MCF 10A (cell line): ENCODE measurements around the gene KCNAB1. TPM values are rescaled to one million over a fixed set of nuclear protein-coding genes. Genes with fewer than 3 reads are reported as not detected.

ENCODE experiments used
- BruUV-seq: library from RNA; stranded (reverse); fragments of 400-500 nt; replicated peaks from 2 replicates; lab custom pipeline; 2021; lab: Mats Ljungman, UMichigan
- CTCF ChIA-PET: fragments of 300-600 bp; sonication (Branson Sonifier 250); formaldehyde crosslinking; extraction: SDS; loops from one replicate; lab custom pipeline; 2021; ENCODE audit warnings: antibody characterized with exemption, inconsistent platforms; lab: Yijun Ruan, JAX
- POLR2A ChIA-PET: fragments of 300-600, 350-650 bp; sonication (Branson Sonifier 250); formaldehyde crosslinking; extraction: SDS; loops from one replicate; lab custom pipeline; 2020; ENCODE audit warnings: antibody characterized with exemption, inconsistent platforms; lab: Yijun Ruan, JAX
- DNase-seq: peaks from one replicate; pipeline ENCODE4 v3.0.0-alpha.2; 2018; ENCODE audit not compliant: unreplicated experiment
- H3K27ac Mint-ChIP-seq: one replicate; pipeline ENCODE4 v1.8.0; 2022; ENCODE audit warnings: mild to moderate bottlenecking, low read depth, mixed read lengths; ENCODE audit not compliant: unreplicated experiment
- H3K27me3 Mint-ChIP-seq: one replicate; pipeline ENCODE4 v1.8.0; 2022; ENCODE audit warnings: mixed read lengths; ENCODE audit not compliant: insufficient read depth, unreplicated experiment
- H3K36me3 Mint-ChIP-seq: one replicate; pipeline ENCODE4 v1.8.0; 2022; ENCODE audit warnings: mild to moderate bottlenecking, moderate library complexity, mixed read lengths; ENCODE audit not compliant: insufficient read depth, unreplicated experiment
- H3K4me1 Mint-ChIP-seq: one replicate; pipeline ENCODE4 v1.8.0; 2022; ENCODE audit warnings: mixed read lengths; ENCODE audit not compliant: insufficient read depth, unreplicated experiment
- H3K4me3 Mint-ChIP-seq: one replicate; pipeline ENCODE4 v1.8.0; 2022; ENCODE audit warnings: mild to moderate bottlenecking, moderate library complexity, mixed read lengths; ENCODE audit not compliant: unreplicated experiment
- H3K9me3 Mint-ChIP-seq: one replicate; pipeline ENCODE4 v1.8.0; 2022; ENCODE audit warnings: mixed read lengths; ENCODE audit not compliant: unreplicated experiment
- intact Hi-C: fragments of 100-400 bp; cut with micrococcal nuclease; formaldehyde crosslinking; loops from 2 replicates; pipeline ENCODE4 v1.14.1; 2022
- total RNA-seq: library from RNA; stranded (reverse); gene quantifications from 2 replicates; pipeline ENCODE4 v1.2.3, GENCODE V29; 2022
- TF ChIP-seq, protein P1 (sequence below): fragments of 200-600 bp; IDR thresholded peaks from one replicate; pipeline ENCODE4 v1.8.0; 2022; ENCODE audit warnings: antibody characterized with exemption, mild to moderate bottlenecking; ENCODE audit not compliant: unreplicated experiment

Gene KCNAB1
- total RNA-seq, 1 experiment from 2014 or later, result 0.44 TPM

DNA sequence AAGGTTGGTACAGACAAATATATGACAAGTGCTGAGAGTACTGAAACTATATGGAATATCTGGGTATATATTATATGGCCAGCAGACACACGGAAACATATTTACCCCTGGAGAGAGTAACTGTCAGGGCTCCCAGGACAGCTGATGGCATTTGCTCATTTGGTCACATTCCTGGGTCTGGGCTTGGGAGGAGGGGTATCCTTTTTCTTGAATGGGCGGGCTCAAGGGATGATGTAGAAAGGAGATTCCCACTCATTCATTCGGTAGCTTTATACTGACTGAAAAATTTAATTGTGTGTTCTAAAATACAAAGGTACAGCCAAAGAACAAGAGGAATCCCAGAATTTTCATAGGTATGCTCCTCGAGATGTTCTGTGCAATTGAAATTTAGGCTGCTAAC, 131.0 kb downstream of the KCNAB1 start:
- intact Hi-C loops, result no loop called here
- peaks cover 24% of the 10 kb centered on the region for H3K27me3 Mint-ChIP-seq
- no peak overlapping the region for H3K27ac Mint-ChIP-seq
- TF ChIP-seq, protein P1, sequence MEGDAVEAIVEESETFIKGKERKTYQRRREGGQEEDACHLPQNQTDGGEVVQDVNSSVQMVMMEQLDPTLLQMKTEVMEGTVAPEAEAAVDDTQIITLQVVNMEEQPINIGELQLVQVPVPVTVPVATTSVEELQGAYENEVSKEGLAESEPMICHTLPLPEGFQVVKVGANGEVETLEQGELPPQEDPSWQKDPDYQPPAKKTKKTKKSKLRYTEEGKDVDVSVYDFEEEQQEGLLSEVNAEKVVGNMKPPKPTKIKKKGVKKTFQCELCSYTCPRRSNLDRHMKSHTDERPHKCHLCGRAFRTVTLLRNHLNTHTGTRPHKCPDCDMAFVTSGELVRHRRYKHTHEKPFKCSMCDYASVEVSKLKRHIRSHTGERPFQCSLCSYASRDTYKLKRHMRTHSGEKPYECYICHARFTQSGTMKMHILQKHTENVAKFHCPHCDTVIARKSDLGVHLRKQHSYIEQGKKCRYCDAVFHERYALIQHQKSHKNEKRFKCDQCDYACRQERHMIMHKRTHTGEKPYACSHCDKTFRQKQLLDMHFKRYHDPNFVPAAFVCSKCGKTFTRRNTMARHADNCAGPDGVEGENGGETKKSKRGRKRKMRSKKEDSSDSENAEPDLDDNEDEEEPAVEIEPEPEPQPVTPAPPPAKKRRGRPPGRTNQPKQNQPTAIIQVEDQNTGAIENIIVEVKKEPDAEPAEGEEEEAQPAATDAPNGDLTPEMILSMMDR, result no peak
- POLR2A ChIA-PET, result no interaction called here
- CTCF ChIA-PET, result interaction anchor here (0.6 kb wide), 1 partner anchor 191 kb away, joined by 3 read pairs; no protein-coding TSS in a partner anchor
- H3K4me3 Mint-ChIP-seq, result no peak overlapping the region
- no TSS peak for BruUV-seq
- H3K4me1 Mint-ChIP-seq, result no peaks in the 10 kb centered on the region
- H3K36me3 Mint-ChIP-seq, result no peaks in the 10 kb centered on the region
- no peaks in the 10 kb centered on the region for H3K9me3 Mint-ChIP-seq
- DNase-seq, result no peak

DNA sequence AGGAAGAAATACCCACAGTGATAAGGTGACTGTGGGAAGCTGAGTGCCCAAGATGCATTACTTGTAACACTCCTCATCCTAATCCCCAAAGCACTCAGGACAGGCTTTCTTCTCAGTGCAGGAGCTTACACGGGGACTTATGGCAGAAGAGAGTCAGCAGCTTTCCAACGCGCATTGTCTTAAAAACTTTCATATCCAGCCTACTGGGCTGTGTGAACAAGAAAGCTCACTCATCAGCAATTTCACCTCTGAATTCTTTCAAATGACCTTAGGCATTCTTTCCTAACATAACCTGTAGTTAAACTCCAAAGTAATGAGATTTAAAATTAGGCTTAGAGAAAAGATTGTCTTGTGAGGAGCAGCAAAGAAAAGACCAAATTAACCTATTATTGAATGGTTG, 132.3 kb downstream of the KCNAB1 start:
- Mint-ChIP-seq H3K27ac (no peak overlapping the region), H3K36me3 (no peaks in the 10 kb centered on the region)
- POLR2A ChIA-PET, result no interaction called here

GRCh38 chr3:156253150-156253549, 132.8 kb downstream of the KCNAB1 start:
- no TSS peak for BruUV-seq
- no peaks in the 10 kb centered on the region for H3K4me1 Mint-ChIP-seq
- peaks cover 24% of the 10 kb centered on the region for H3K27me3 Mint-ChIP-seq
- CTCF ChIA-PET, result no interaction called here
- TF ChIP-seq, protein P1, result no peak
- H3K27ac Mint-ChIP-seq, result no peak overlapping the region
- no peaks in the 10 kb centered on the region for H3K9me3 Mint-ChIP-seq
- no peaks in the 10 kb centered on the region for H3K36me3 Mint-ChIP-seq
- intact Hi-C loops, result no loop called here
- POLR2A ChIA-PET, result no interaction called here
- no peak for DNase-seq
- no peak overlapping the region for H3K4me3 Mint-ChIP-seq

More for the DNA sequence above, 132.3 kb downstream of the KCNAB1 start:
- no peak for DNase-seq
- Mint-ChIP-seq H3K4me1 (no peaks in the 10 kb centered on the region), H3K4me3 (no peak overlapping the region), H3K9me3 (no peaks in the 10 kb centered on the region), H3K27me3 (peaks cover 24% of the 10 kb centered on the region)
- intact Hi-C loops, result no loop called here
- TF ChIP-seq, protein P1, result no peak
- no TSS peak for BruUV-seq
- CTCF ChIA-PET, result no interaction called here

- Mint-ChIP-seq H3K4me3 (no peak overlapping the region), H3K27ac (no peak overlapping the region), H3K36me3 (no peaks in the 10 kb centered on the region), H3K27me3 (peaks cover 30% of the 10 kb centered on the region), H3K9me3 (no peaks in the 10 kb centered on the region), H3K4me1 (no peaks in the 10 kb centered on the region)
- ChIA-PET CTCF (no interaction called here), POLR2A (interaction anchor here (0.7 kb wide), 1 partner anchor 9 kb away, joined by 3 read pairs; no protein-coding TSS in a partner anchor)
- no TSS peak for BruUV-seq
- DNase-seq, result no peak
- intact Hi-C loops, result no loop called here
- TF ChIP-seq, protein P1, result no peak
Measured at GRCh38 chr3:156256256-156256655, 135.9 kb downstream of the KCNAB1 start.
